ENCODE data around the gene MGAM2. TPM values are rescaled to one million over a fixed set of nuclear protein-coding genes. Genes with fewer than 3 reads are reported as not detected.

The MGAM2 gene
- total RNA-seq, 1 donor from 2014 or later, result not detected

GRCh38 chr7:142263598-142264380 lies 152.3 kb downstream of the MGAM2 start:
- peak; percentile 16 for DNase-seq (ENCODE audit: low read depth)

Other genes starting within 250 kb of the MGAM2 start
- gene OR9A4, start 195.3 kb upstream of the MGAM2 start, total RNA-seq, result not detected in 2 replicates
- gene CLEC5A, start 164.7 kb upstream of the MGAM2 start, total RNA-seq, result 0.16 TPM in 1 of 2 replicates, not detected in the other
- gene TAS2R38, start 137.9 kb upstream of the MGAM2 start, total RNA-seq, result not detected in 2 replicates
- gene MGAM, start 115.8 kb upstream of the MGAM2 start, total RNA-seq, result 0.03 and 0.16 TPM in 2 replicates
- not detected in 2 replicates for gene PRSS58, start 146.3 kb downstream of the MGAM2 start, total RNA-seq

All from myocyte (in vitro differentiated cells).